NB4 (cell line): ENCODE results near the gene CRTC1.

Experiments
- DNase-seq: peaks from one replicate; pipeline ENCODE4 v3.0.0; 2010; ENCODE audit warnings: low read depth
- H3K4me3 ChIP-seq: one replicate; pipeline ENCODE4 v1.5.1; 2011; ENCODE audit warnings: mild to moderate bottlenecking, low read depth, low read length, moderate library complexity
- MYC ChIP-seq: IDR thresholded peaks from 2 replicates; pipeline ENCODE4 v1.6.1; 2011; ENCODE audit warnings: low read depth, low read length
- POLR2A ChIP-seq: IDR thresholded peaks from 2 replicates; pipeline ENCODE4 v1.6.1; 2011; ENCODE audit warnings: mild to moderate bottlenecking; ENCODE audit not compliant: insufficient read length; ENCODE audit errors: extremely low read depth
- TF ChIP-seq, protein P1 (sequence below): IDR thresholded peaks from 2 replicates; pipeline ENCODE4 v1.6.1; 2011; ENCODE audit warnings: low read depth, low read length
- TF ChIP-seq, protein P2 (sequence below): IDR thresholded peaks from one replicate; pipeline ENCODE4 v1.5.1; 2012; ENCODE audit warnings: low read depth, low read length

CRTC1 gene

DNA sequence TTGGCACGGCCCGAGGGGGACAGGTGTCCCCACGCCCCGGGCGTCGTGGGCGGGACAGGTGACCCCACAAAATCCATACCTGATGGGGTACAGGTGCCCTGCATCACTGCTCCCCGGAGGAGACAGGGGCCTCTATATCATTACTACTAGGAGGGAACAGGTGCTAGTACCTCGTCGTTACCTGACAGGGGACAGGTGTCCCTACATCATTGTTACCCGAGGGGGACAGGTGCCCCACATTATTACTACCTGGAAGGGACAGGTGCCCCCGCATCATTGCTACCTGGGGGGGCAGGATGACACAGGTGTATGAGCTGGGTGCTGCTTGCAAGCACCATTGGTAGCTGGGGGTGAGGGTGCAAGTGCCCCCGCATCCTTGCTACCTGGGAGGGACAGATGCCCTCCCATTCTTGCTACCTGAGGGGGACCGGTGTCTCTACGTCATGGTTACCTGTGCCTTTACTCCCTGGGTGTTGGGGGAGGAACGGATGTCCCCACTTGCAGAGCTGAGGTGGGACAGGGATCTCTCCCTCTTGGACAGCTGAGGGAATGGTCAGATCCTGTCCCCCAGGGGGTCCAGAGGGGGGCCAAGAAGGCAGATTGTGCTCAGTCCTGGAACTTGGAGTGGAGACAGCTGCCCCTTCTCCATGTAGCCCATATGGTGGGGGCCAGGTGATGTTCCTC is 620 bp downstream of the CRTC1 start:
- H3K4me3 ChIP-seq = peak overlapping the region; percentile 76
- DNase-seq = no peak
- TF ChIP-seq, protein P1, sequence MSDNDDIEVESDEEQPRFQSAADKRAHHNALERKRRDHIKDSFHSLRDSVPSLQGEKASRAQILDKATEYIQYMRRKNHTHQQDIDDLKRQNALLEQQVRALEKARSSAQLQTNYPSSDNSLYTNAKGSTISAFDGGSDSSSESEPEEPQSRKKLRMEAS = no peak
- TF ChIP-seq MYC = no peak; the same call in 1 of the 2 replicates
- TF ChIP-seq, protein P2, sequence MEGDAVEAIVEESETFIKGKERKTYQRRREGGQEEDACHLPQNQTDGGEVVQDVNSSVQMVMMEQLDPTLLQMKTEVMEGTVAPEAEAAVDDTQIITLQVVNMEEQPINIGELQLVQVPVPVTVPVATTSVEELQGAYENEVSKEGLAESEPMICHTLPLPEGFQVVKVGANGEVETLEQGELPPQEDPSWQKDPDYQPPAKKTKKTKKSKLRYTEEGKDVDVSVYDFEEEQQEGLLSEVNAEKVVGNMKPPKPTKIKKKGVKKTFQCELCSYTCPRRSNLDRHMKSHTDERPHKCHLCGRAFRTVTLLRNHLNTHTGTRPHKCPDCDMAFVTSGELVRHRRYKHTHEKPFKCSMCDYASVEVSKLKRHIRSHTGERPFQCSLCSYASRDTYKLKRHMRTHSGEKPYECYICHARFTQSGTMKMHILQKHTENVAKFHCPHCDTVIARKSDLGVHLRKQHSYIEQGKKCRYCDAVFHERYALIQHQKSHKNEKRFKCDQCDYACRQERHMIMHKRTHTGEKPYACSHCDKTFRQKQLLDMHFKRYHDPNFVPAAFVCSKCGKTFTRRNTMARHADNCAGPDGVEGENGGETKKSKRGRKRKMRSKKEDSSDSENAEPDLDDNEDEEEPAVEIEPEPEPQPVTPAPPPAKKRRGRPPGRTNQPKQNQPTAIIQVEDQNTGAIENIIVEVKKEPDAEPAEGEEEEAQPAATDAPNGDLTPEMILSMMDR = no peak
- no peak for TF ChIP-seq POLR2A

DNA sequence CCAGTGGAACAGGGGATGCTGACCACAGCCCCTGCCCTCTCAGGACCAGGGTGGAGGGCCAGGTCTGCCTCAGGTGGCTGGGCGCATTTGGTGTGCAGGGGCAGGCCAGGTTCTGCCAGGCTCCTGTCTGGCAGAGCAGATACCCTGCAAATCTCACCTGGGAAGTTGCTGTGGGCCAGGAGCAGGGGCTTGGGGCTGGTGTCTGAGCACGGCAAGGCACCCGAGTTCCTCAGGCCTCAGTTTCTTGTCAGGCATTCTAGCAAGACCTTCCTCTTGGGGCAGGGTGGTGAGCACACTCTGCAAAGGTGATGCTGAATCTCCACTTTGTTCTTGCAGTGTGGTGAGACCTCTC is 1.1 kb downstream of the CRTC1 start:
- no peak overlapping the region for H3K4me3 ChIP-seq
- TF ChIP-seq MYC (no peak), POLR2A (no peak)
- TF ChIP-seq, protein P1 = no peak
- TF ChIP-seq, protein P2 = no peak
- DNase-seq = no peak

DNA sequence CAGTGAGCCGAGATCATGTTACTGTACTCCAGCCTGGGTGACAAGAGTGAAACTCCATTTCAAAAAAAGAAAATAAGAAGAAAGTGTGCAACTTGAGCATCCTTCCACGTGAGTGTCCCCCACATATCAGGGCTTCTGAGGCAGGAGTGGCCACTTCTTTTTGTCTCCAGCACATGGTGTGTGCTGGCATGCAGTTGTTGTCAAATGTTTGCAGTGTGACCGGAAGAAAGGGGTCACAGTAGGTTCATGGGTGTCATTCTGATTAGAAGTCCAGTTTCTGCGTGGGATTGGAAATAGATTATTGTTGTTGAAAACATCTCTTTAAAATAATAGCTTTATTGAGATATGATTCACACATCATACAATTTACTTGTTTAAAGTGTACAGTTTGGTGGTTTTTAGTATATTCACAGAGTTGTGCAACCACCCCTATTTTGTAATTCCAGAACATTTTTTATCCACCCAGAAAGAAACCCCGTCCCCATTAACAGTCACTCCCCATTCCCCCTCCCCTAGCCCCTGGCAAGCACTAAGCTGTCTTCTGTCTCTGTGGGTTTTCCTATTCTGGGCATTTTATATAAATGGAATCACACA is 2.2 kb downstream of the CRTC1 start:
- no peak for DNase-seq
- H3K4me3 ChIP-seq = no peak overlapping the region
- TF ChIP-seq MYC = no peak
- TF ChIP-seq, protein P2 = no peak
- TF ChIP-seq, protein P1 = no peak
- TF ChIP-seq POLR2A = no peak

DNA sequence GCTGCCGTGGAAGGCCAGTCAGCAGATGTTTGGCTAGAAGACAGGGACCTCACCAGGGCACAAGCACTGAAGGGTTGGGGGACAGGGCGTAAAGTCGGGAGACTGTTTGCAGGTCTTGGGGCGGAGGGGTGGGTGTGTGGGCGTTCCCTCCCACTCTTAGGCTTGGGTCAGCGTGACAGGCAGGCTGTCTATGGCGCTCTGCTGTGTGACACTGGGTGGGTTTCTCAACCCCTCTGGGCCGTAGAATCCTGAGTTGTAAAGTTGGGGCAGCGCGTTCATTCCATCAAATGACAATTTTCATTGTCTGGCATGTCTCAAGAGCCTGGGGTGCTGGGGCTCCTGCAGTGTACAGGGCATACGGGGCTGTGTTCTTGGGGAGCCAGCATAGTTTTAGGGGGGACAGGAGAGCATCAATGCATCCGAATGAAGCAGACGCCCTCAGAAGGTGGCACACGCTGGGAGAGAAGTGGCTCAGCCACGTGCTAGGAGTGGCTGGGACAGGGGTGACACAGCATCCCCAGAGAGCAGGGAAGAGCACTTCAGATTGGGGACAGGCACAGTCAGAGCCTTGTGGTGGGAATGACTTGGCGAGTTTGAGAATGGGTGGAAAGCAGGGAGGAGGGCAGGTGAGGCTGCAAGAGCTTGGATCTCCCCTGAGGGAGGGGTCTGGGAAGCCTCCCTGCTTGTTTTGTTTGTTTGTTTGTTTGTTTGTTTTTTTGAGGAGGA is 4.4 kb downstream of the CRTC1 start:
- DNase-seq = no peak
- TF ChIP-seq, protein P2 = no peak
- TF ChIP-seq POLR2A = no peak
- TF ChIP-seq, protein P1 = no peak
- no peak for TF ChIP-seq MYC
- no peak overlapping the region for H3K4me3 ChIP-seq

DNA sequence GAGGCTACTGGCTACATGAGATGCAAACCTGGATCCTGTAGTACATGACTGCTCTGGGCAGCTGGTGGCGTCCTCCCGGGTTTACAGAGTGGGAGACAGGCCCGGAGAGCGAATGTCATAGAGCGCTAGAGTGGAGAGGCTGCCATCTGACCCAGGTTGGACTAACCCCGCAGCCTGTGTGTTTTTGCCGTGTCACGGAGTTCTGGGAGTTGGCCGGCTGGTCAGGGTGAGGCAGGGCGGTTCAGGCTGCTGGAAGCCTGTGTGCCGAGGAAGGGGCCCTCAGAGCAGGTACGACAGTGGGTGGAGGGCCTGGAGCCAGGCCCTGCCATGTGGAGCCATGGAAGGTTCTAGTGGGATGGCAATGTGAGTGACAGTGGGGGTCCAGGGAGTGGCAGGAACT is 12.5 kb downstream of the CRTC1 start:
- DNase-seq = no peak
- no peak overlapping the region for H3K4me3 ChIP-seq
- TF ChIP-seq, protein P2 = no peak
- TF ChIP-seq POLR2A = no peak
- TF ChIP-seq, protein P1 = no peak
- no peak for TF ChIP-seq MYC
